ENCODE data around the gene TMEM98.

The TMEM98 gene

DNA sequence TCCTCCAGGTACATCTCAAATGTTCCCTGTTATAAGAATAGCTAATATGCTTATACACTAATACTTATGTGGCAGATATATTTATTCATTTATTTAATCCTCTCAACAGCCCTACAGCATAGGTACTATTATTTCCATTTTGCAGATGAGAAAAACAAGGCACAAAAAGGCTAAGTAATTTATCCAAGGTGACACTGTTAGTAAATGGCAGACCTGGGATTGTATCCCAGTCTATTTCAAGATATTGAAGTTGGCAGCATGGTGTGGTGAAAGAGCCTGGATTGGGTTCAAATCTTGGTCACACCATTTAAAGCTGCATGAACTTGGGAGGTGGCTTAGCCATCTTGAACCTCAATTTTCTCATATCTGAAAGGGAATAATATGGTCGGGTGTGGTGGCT is 27.2 kb downstream of the TMEM98 start:
- no peaks in the 10 kb centered on the region for H3K9me3 Mint-ChIP-seq
- no peak overlapping the region for H3K27ac Mint-ChIP-seq
- H3K4me3 Mint-ChIP-seq = no peak overlapping the region
- H3K36me3 Mint-ChIP-seq (ENCODE audit: low read depth) = no peaks in the 10 kb centered on the region
- TF ChIP-seq, protein P1, sequence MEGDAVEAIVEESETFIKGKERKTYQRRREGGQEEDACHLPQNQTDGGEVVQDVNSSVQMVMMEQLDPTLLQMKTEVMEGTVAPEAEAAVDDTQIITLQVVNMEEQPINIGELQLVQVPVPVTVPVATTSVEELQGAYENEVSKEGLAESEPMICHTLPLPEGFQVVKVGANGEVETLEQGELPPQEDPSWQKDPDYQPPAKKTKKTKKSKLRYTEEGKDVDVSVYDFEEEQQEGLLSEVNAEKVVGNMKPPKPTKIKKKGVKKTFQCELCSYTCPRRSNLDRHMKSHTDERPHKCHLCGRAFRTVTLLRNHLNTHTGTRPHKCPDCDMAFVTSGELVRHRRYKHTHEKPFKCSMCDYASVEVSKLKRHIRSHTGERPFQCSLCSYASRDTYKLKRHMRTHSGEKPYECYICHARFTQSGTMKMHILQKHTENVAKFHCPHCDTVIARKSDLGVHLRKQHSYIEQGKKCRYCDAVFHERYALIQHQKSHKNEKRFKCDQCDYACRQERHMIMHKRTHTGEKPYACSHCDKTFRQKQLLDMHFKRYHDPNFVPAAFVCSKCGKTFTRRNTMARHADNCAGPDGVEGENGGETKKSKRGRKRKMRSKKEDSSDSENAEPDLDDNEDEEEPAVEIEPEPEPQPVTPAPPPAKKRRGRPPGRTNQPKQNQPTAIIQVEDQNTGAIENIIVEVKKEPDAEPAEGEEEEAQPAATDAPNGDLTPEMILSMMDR (IDR thresholded peaks at IDR 0.05; ENCODE audit: unreplicated experiment in 3 of 3) = no peak
- H3K4me1 Mint-ChIP-seq = peaks cover 14% of the 10 kb centered on the region
- H3K27me3 Mint-ChIP-seq (ENCODE audit: low read depth) = peaks cover 10% of the 10 kb centered on the region

DNA sequence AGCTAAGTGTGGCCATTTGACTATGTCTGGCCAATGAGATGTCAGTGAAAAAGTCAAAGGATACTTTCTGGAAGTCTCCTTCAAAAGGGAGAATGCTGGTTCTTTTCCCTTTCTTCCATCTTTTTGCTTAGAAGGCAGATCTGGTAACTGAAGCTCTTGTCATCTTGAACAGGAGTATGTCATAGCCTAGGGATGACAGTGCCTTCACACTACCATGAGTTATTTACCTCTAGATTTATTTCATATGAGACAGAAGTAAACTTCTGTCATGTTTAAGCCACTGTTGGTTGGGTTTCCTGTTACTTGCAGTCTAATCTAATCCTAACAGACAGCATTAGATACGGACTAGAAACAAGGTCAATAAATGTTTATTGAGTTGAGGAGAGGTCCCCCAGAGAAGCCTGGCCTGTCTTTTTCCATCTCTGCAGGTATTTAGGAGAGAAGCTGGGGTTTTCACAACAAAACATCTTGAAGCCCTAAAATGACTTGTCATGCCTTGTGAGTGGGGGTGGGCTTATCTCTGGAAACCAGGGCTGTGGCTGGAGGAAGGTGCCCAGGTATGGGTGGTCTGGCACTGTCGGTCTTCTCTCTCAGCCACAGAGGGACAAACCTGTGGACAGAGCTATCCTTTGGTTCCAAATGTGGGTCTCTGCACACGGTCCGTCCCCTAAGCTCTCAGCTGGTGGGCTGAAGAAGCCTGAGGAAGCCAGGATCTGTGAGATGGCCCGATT is 28.5 kb downstream of the TMEM98 start:
- Mint-ChIP-seq H3K4me3 (no peak overlapping the region), H3K9me3 (no peaks in the 10 kb centered on the region), H3K4me1 (peaks cover 14% of the 10 kb centered on the region), H3K27ac (no peak overlapping the region), H3K36me3 (ENCODE audit: low read depth) (no peaks in the 10 kb centered on the region), H3K27me3 (ENCODE audit: low read depth) (peaks cover 15% of the 10 kb centered on the region)
- TF ChIP-seq, protein P1 (IDR thresholded peaks at IDR 0.05; ENCODE audit: unreplicated experiment in 3 of 3) = no peak

DNA sequence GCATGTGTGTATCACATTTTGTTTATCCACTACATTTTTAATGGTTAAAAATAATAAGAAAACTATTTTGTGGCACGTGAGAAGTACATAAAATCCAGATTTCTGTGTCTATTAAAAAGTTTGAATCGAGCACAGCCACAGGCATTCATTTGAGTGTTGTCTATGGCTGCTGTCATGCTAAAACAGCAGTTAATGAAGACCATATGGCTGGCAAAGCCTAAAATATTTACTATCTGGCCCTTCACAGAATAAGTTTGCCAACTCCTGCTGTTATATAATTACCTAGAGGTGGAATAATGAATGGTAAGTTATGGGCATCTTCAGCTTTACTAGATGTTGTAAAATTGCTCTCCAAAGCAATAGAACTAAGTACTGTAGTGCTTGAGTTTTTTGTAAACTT is 30.5 kb downstream of the TMEM98 start:
- peaks cover 15% of the 10 kb centered on the region for H3K4me1 Mint-ChIP-seq
- H3K9me3 Mint-ChIP-seq = no peaks in the 10 kb centered on the region
- H3K27me3 Mint-ChIP-seq (ENCODE audit: low read depth) = peaks cover 15% of the 10 kb centered on the region
- peak overlapping the region; percentile 2 to 78 (median 18) for H3K27ac Mint-ChIP-seq
- H3K4me3 Mint-ChIP-seq = no peak overlapping the region
- TF ChIP-seq, protein P1 (IDR thresholded peaks at IDR 0.05; ENCODE audit: unreplicated experiment in 3 of 3) = no peak
- H3K36me3 Mint-ChIP-seq (ENCODE audit: low read depth) = no peaks in the 10 kb centered on the region

DNA sequence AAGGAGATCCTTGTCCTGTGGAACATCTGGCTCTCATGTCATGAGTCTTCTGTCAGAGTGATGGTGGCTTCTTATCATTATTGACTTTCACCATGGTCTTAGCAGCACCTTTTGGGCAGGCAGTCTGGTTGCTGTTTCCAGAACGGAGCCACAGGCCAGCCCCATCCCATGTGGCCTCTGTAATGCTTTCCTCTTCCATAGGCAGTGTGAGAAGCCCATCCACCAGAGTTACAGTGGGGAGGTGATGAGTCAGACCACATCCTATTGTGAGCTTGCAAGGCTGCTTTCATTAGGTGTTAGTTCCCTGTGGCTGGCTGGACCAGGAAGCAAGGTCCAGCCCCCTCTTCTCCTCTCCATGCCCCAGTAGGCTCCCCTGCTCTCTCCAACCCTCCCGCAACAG is 32.9 kb downstream of the TMEM98 start:
- Mint-ChIP-seq H3K4me1 (peaks cover 15% of the 10 kb centered on the region), H3K4me3 (no peak overlapping the region), H3K9me3 (no peaks in the 10 kb centered on the region), H3K27ac (no peak overlapping the region), H3K36me3 (ENCODE audit: low read depth) (no peaks in the 10 kb centered on the region), H3K27me3 (ENCODE audit: low read depth) (peaks cover 18% of the 10 kb centered on the region)
- TF ChIP-seq, protein P1 (IDR thresholded peaks at IDR 0.05; ENCODE audit: unreplicated experiment in 3 of 3) = no peak

DNA sequence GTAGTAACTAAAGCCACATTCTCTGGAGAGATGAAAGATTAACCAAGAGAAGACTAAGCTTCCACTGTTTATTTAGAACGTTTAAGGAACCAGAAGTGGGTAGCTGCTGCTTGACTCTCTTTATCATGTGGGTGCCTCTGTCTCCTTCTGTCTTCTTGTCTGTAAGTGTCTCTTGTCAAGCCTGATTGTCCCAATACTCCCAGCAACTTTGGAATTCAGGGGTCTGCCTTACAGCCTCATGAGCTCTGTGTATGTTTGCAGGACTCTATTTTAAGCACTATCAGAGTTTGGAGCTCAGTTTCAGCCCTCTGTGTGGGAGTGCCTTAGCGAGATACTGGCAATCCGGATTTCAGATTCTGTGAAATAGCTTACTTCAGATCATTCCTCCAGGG is 34.4 kb downstream of the TMEM98 start:
- H3K9me3 Mint-ChIP-seq = no peaks in the 10 kb centered on the region

More for the DNA sequence above, 34.4 kb downstream of the TMEM98 start:
- Mint-ChIP-seq H3K27me3 (ENCODE audit: low read depth) (peaks cover 18% of the 10 kb centered on the region), H3K27ac (peak overlapping the region in 1 of 3 experiments; percentile 12), H3K4me1 (peaks cover 15% of the 10 kb centered on the region), H3K36me3 (ENCODE audit: low read depth) (no peaks in the 10 kb centered on the region), H3K4me3 (no peak overlapping the region)
- TF ChIP-seq, protein P1 (IDR thresholded peaks at IDR 0.05; ENCODE audit: unreplicated experiment in 3 of 3) = no peak

Measured in nephron (organoid).